ENCODE data around the gene HOXA9. TPM values are rescaled to one million over a fixed set of nuclear protein-coding genes. Genes with fewer than 3 reads are reported as not detected.

HOXA9 gene
- total and polyA plus RNA-seq, 5 donors = not detected

DNA sequence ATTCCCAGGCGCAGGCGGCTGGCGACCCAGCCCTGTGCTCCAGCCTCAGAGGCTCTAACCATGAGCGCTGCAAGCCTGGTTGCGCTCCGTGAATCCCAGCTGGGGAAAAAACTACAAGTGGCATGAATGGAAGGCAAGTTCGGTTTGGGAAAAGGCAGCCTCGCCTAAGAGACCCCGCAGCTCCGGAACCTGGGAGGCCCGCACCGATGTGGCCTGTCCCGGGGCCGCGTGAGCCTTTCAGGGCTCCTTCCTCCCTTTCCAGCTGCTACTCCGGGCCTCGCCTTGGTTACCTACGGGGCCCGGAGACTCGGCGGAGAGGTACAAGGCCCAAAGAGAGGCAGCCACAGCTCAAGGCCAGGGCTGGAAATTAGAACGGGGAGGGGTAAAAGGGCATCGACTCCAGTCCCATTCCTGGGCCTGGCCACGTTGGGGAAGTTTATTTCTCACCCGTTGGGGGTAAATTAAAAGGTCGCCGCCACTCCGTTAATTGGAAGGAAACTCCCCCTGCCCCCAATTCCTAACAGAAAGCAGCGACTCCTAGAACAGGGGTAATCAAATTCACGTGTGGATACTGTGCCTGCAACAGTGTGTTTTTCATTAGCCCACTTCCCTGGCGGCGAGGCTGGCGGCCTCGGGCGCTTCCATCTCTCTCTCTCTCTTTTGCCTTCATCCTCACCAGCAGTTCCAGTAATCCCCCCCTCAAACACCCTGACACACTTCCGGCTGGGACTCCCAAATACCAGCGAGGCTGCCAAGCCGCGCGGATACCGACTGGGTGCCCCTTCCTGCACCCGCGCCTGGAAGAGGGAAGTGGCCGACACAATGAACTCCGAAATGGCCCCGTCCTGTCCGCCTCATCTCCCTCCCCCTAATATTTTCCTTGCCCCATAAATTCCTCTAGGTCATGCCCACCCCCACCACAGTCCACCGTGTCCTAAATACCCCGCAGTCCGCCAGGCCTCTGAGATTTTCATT, 1.5 kb upstream of the HOXA9 start:
- H3K4me3 ChIP-seq (ENCODE audit: low read length) = no peak overlapping the region
- 7% methylated on average over 50 of the region's 50 CpGs for WGBS
- H3K4me1 ChIP-seq (ENCODE audit: control insufficient read depth, insufficient read depth, low read length) = no peaks in the 10 kb centered on the region

DNA sequence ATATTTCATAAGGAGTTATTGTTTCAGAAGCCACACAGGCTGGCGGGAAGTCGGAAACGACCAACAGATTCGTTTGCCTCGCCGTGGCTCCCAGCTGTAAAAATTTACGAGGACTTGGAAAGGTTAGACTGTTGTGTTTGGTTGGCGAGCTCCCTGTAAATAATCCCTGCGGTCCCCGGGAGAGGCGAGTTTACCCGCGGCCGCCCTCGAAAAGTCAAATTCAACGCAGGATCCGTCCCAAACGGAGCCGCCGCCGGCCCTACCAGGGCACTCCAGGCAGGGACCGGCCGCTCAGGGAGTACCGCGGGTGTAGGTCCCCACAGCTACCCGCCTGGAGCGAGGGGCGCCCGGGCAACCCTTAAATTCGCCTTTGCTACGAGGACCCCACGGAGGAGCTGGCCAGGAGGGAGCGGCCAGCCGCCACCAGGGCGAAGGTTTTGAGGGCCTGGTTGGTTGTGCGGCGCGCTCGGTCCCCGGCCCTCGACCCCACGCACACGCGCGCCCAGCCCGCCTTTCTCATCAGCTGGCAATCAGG, 726 bp upstream of the HOXA9 start:
- 7% methylated on average over 46 of the region's 46 CpGs for WGBS
- H3K4me1 ChIP-seq (ENCODE audit: control insufficient read depth, insufficient read depth, low read length) = no peaks in the 10 kb centered on the region
- H3K4me3 ChIP-seq (ENCODE audit: low read length) = no peak overlapping the region
- H3K27ac ChIP-seq (ENCODE audit: low read length) = no peak overlapping the region
- DNase-seq (peak in 1 of 3 donors; percentile 26), ATAC-seq (no peak)
- no peaks in the 10 kb centered on the region for H3K27me3 ChIP-seq (ENCODE audit: control insufficient read depth, insufficient read depth)
- no peaks in the 10 kb centered on the region for H3K9me3 ChIP-seq (ENCODE audit: control insufficient read depth, low read length)
- intact Hi-C loops (cut with DNase I) = loop anchor here in 2 of 4 donors (10.0 kb wide), 2 partner anchors 801 to 1281 kb away; no protein-coding TSS in a partner anchor

More for the DNA sequence above, 1.5 kb upstream of the HOXA9 start:
- Histone ChIP-seq H3K9me3 (ENCODE audit: control insufficient read depth, low read length) (no peaks in the 10 kb centered on the region), H3K27ac (ENCODE audit: low read length) (no peak overlapping the region), H3K27me3 (ENCODE audit: control insufficient read depth, insufficient read depth) (no peaks in the 10 kb centered on the region)
- ATAC-seq (no peak), DNase-seq (peak in 2 of 3 donors; percentile 27 to 41)
- intact Hi-C loops (cut with DNase I) = loop anchor here in 2 of 4 donors (10.0 kb wide), 2 partner anchors 802 to 1282 kb away; no protein-coding TSS in a partner anchor

DNA sequence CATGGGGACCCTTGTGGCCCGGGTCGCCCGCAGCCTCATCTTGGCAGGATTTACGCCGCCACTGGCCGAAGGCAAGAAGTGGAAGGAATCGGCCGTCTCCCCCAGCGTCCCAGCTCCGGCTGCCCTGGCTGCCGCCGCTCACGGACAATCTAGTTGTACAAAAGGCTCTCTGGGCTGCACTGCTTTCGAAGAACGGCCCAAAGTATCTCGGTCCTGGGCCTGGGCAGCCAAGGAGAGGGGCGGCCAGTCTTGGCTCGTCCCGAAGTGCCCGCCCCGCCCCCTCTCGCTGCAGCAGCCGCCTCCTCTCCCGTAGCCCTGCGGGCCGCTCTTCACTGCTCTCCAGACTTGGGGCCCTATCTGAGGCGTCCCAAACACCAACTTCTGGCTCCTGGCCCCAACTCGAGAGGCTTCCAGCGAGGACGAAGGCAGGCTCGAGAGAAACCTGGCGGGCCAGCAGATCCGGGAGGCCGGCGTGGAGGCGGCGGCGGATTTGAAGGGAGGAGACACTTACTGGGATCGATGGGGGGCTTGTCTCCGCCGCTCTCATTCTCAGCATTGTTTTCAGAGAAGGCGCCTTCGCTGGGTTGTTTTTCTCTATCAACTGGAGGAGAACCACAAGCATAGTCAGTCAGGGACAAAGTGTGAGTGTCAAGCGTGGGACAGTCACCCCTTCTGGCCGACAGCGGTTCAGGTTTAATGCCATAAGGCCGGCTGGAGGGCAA, 809 bp downstream of the HOXA9 start:
- intact Hi-C loops (cut with DNase I) = loop anchor here (5.0 to 10.0 kb wide), 4 partner anchors 482 to 1280 kb away; no protein-coding TSS in a partner anchor
- H3K4me3 ChIP-seq (ENCODE audit: low read length) = no peak overlapping the region
- 4% methylated on average over 47 of the region's 47 CpGs for WGBS
- ATAC-seq (no peak), DNase-seq (peak in 2 of 3 donors; percentile 25 to 49)
- H3K27ac ChIP-seq (ENCODE audit: low read length) = no peak overlapping the region
- no peaks in the 10 kb centered on the region for H3K9me3 ChIP-seq (ENCODE audit: control insufficient read depth, low read length)
- H3K4me1 ChIP-seq (ENCODE audit: control insufficient read depth, insufficient read depth, low read length) = no peaks in the 10 kb centered on the region
- no peaks in the 10 kb centered on the region for H3K27me3 ChIP-seq (ENCODE audit: control insufficient read depth, insufficient read depth)

DNA sequence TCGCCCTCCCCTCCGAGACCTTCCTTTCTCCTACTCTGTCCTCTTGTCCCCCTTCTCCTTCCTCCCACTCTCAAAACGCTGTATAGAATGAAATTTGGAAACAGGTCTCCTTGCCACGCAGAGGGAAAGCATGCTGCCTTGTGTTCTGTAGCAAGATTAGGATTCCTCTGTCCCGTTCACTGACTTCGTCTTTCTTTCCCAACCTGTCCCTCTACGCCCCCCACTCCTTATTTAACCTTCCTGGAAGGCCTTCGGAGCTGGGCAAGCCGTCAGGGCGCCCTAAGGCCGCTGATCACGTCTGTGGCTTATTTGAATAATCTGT, 1.3 kb downstream of the HOXA9 start:
- Histone ChIP-seq H3K27me3 (ENCODE audit: control insufficient read depth, insufficient read depth) (no peaks in the 10 kb centered on the region), H3K4me3 (ENCODE audit: low read length) (no peak overlapping the region), H3K9me3 (ENCODE audit: control insufficient read depth, low read length) (no peaks in the 10 kb centered on the region), H3K27ac (ENCODE audit: low read length) (no peak overlapping the region), H3K4me1 (ENCODE audit: control insufficient read depth, insufficient read depth, low read length) (no peaks in the 10 kb centered on the region)
- WGBS = 26% methylated on average over 12 of the region's 12 CpGs
- ATAC-seq (no peak), DNase-seq (no peak)
- intact Hi-C loops (cut with DNase I) = loop anchor here (5.0 to 10.0 kb wide), 4 partner anchors 482 to 1279 kb away; no protein-coding TSS in a partner anchor

DNA sequence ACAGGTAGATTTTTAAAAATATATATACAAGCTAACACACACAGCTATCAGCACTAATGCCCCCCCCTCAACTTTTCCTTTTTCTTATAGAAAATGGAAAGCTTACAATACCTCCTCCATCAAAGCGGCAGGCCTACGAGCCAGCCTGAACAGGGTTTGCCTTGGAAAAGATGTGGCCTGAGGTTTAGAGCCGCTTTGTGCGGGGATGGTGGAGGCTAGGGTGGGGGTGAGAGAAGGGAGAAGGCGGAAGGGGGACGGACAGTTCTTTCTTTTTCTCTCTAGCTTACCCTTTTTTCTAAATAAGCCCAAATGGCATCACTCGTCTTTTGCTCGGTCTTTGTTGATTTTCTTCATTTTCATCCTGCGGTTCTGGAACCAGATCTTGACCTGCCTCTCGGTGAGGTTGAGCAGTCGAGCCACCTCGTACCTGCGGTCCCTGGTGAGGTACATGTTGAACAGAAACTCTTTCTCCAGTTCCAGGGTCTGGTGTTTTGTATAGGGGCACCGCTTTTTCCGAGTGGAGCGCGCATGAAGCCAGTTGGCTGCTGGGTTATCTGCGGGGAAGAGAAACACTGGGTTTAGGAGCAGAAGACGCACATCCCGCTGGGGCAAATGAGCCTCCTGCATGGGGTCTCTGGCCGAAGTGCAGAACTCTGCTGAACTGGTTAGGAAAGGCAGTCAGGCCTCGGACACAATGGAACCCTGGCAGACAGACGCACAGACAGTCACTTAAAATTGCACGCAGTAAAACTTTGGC, 1.9 kb downstream of the HOXA9 start:
- Histone ChIP-seq H3K4me3 (ENCODE audit: low read length) (no peak overlapping the region), H3K9me3 (ENCODE audit: control insufficient read depth, low read length) (no peaks in the 10 kb centered on the region), H3K27ac (ENCODE audit: low read length) (no peak overlapping the region), H3K4me1 (ENCODE audit: control insufficient read depth, insufficient read depth, low read length) (no peaks in the 10 kb centered on the region), H3K27me3 (ENCODE audit: control insufficient read depth, insufficient read depth) (no peaks in the 10 kb centered on the region)
- DNase-seq (peak in 1 of 3 donors; percentile 16), ATAC-seq (no peak)
- intact Hi-C loops (cut with DNase I) = loop anchor here (5.0 to 10.0 kb wide), 4 partner anchors 481 to 1279 kb away; no protein-coding TSS in a partner anchor
- WGBS = 40% methylated on average over 24 of the region's 24 CpGs

DNA sequence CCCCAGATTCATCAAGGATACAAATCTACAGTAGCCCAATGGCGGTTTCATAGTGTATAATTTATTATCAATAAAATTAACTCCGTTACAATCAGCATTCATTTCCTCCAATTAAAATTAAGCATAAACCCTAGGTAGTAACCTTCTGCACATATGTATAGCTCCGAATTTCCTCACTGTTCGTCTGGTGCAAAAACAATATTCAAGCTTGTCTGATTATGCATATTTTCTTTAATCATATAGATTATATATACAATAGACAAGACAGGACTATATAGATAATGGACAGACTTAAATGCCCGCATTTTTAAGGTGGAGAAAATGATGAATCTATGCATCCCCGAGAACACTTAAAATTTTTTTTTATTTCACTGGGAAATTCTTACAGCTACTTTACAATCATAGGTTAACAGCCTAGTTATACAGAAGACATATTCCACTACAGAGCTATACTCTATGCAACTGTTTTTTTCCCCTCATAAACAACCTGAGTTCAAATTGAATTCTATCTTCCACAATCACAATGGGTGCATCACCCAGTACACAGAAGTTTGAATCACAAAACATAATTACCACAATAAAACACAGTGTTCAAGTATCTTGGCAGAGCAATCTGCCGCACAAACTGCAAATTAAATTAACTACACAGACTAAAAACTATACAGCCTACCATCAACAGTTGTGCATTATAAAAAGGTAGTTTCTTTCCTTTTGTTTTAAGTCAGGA, 2.6 kb downstream of the HOXA9 start:
- Histone ChIP-seq H3K4me1 (ENCODE audit: control insufficient read depth, insufficient read depth, low read length) (no peaks in the 10 kb centered on the region), H3K9me3 (ENCODE audit: control insufficient read depth, low read length) (no peaks in the 10 kb centered on the region), H3K4me3 (ENCODE audit: low read length) (no peak overlapping the region), H3K27me3 (ENCODE audit: control insufficient read depth, insufficient read depth) (no peaks in the 10 kb centered on the region), H3K27ac (ENCODE audit: low read length) (no peak overlapping the region)
- intact Hi-C loops (cut with DNase I) = loop anchor here (5.0 to 10.0 kb wide), 4 partner anchors 480 to 1278 kb away; no protein-coding TSS in a partner anchor
- no peak for ATAC-seq
- no peak for DNase-seq
- 66% methylated on average over 7 of the region's 7 CpGs for WGBS

DNA sequence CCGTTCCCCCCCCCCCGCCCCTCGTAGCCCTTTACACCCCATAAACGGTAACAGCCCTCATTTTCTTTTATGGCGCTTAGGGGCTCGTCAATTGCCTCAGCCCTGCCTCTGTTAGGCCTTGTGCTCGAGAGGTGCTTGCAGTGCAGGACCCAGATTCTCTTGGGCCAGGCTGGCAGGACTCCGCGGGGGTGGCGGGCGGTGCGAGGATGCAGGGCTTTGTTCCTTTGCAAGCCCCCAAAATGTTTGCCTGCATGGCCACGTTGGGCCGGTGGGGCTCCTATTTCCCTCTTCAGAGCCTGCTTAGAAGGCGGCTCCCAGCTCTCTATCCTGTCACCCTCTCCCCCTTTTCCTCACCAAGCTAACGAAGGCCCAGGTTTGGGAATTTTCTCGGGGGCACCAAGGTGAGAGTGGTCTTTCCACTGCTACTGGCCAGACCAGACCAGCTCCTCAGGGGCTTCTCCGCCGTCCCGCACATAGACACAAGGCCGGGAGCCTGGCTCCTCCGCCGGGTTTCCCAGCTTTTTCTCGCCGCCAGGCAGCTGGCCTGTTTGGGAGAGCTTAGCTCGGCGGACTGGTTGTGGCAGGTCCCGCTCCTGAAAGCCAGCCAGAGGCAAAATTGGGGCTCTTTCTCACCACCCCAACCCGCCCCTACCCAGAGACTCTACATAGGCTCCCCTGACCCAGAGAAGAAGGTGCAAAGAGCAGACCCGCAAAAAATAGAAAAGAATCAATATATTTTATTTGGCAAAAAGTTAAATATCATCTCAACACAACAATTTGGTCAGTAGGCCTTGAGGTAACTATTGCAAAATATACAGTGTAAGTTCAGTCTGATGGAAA, 3.4 kb downstream of the HOXA9 start:
- DNase-seq (peak in 2 of 3 donors; percentile 34 to 61), ATAC-seq (no peak)
- Histone ChIP-seq H3K4me1 (ENCODE audit: control insufficient read depth, insufficient read depth, low read length) (no peaks in the 10 kb centered on the region), H3K9me3 (ENCODE audit: control insufficient read depth, low read length) (no peaks in the 10 kb centered on the region), H3K27me3 (ENCODE audit: control insufficient read depth, insufficient read depth) (no peaks in the 10 kb centered on the region), H3K4me3 (ENCODE audit: low read length) (no peak overlapping the region), H3K27ac (ENCODE audit: low read length) (no peak overlapping the region)
- intact Hi-C loops (cut with DNase I) = loop anchor here (5.0 to 10.0 kb wide), 4 partner anchors 480 to 1277 kb away; no protein-coding TSS in a partner anchor
- WGBS = 30% methylated on average over 30 of the region's 30 CpGs

DNA sequence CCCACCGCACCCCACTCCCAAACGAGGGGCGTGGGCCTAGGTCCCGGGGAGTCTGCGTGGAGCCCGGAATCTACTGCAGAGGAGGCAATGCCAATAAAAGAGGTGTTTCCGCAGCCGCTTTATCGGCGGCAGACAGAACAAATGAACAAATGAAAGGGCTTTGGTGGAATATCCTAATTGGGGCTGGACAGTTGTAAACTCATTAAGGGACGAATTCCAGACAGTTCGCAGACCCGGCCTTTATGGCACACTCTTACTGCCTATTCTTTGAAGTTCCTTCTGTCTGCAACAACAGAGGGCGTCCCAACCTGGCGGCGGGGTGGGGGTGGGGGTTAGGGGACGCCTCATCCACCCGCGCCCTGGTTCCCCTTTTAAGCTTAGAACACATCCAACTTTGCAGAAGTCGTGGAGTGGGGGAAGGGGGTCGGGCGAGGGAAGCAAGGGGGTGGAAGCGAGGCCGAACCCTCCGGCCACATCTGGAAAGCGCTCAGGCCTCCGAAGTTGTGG, 4.1 kb downstream of the HOXA9 start:
- no peaks in the 10 kb centered on the region for H3K9me3 ChIP-seq (ENCODE audit: control insufficient read depth, low read length)
- peak in 2 of 3 donors; percentile 68 to 75 for DNase-seq
- peak overlapping the region; percentile 21 for H3K4me3 ChIP-seq (ENCODE audit: low read length)
- 6% methylated on average over 27 of the region's 27 CpGs for WGBS
- H3K4me1 ChIP-seq (ENCODE audit: control insufficient read depth, insufficient read depth, low read length) = peaks cover under 1% of the 10 kb centered on the region
- intact Hi-C loops (cut with DNase I) = loop anchor here (5.0 to 10.0 kb wide), 4 partner anchors 479 to 1276 kb away; no protein-coding TSS in a partner anchor
- no peaks in the 10 kb centered on the region for H3K27me3 ChIP-seq (ENCODE audit: control insufficient read depth, insufficient read depth)
- ATAC-seq = peak in 1 of 2 donors; percentile 32
- no peak overlapping the region for H3K27ac ChIP-seq (ENCODE audit: low read length)

All from right cardiac atrium (tissue), 5 donors.